PC-3 (cell line): ENCODE data around the gene CSRP2. TPM values are rescaled to one million over a fixed set of nuclear protein-coding genes. Genes with fewer than 3 reads are reported as not detected.

Experiments used
- ATAC-seq: fragments of 200-7000 bp; cut with Tn5 transposase; 2 replicates; pipeline ENCODE4 v1.9.1; 2020; ENCODE audit warnings: mild to moderate bottlenecking, moderate library complexity
- BruUV-seq: library from RNA; stranded (reverse); fragments of 400-500 nt; replicated peaks from 2 replicates; lab custom pipeline; 2021; lab: Mats Ljungman, UMichigan
- CTCF ChIA-PET: fragments of 300-600 bp; sonication (Branson Sonifier 250); formaldehyde crosslinking; loops from one replicate; lab custom pipeline; 2022; ENCODE audit warnings: antibody characterized with exemption; lab: Charles Lee
- POLR2A ChIA-PET: fragments of 300-600 bp; sonication (Branson Sonifier 250); formaldehyde crosslinking; loops from one replicate; lab custom pipeline; 2022; ENCODE audit warnings: antibody characterized with exemption; ENCODE audit not compliant: unreplicated experiment; lab: Charles Lee
- DNase-seq: peaks from one replicate; pipeline ENCODE4 v3.0.0-alpha.2; 2015
- H2AFZ ChIP-seq: fragments of 300-600 bp; sonication (generic); 2 replicates; pipeline ENCODE4 v1.6.0; 2016; ENCODE audit warnings: antibody characterized with exemption, low read length
- H3F3A ChIP-seq: fragments of 300-600 bp; sonication (generic); one replicate; pipeline ENCODE4 v1.6.0; 2017; ENCODE audit warnings: antibody characterized with exemption, low read length, control low read depth, mild to moderate bottlenecking; ENCODE audit not compliant: unreplicated experiment
- H3K27ac ChIP-seq: fragments of 300-600 bp; sonication (generic); 2 replicates; pipeline ENCODE4 v1.5.1; 2016; ENCODE audit warnings: mild to moderate bottlenecking, low read length
- H3K27me3 ChIP-seq: fragments of 300-600 bp; sonication (generic); 2 replicates; pipeline ENCODE4 v1.6.1; 2016; ENCODE audit warnings: low read length, mixed read lengths
- H3K36me3 ChIP-seq: fragments of 300-600 bp; sonication (generic); 2 replicates; pipeline ENCODE4 v1.6.1; 2016; ENCODE audit warnings: low read depth, mixed run types, low read length, mixed read lengths
- H3K4me1 ChIP-seq: fragments of 300-600 bp; sonication (generic); 2 replicates; pipeline ENCODE4 v1.5.1; 2016; ENCODE audit warnings: low read length; ENCODE audit not compliant: insufficient read depth
- H3K4me2 ChIP-seq: fragments of 300-600 bp; sonication (generic); 2 replicates; pipeline ENCODE4 v1.6.0; 2016; ENCODE audit warnings: low read length
- H3K4me3 ChIP-seq: fragments of 300-600 bp; sonication (generic); 2 replicates; pipeline ENCODE4 v1.5.1; 2016; ENCODE audit warnings: mild to moderate bottlenecking, low read length, mixed read lengths
- H3K79me2 ChIP-seq: fragments of 300-600 bp; sonication (generic); 2 replicates; pipeline ENCODE4 v1.6.1; 2017; ENCODE audit warnings: low read length, mixed read lengths
- H3K9ac ChIP-seq: fragments of 300-600 bp; sonication (generic); 2 replicates; pipeline ENCODE4 v1.6.0; 2016; ENCODE audit warnings: mild to moderate bottlenecking, low read length
- H3K9me2 ChIP-seq: fragments of 300-600 bp; sonication (generic); replicated peaks from 2 replicates; pipeline ENCODE4 v1.6.1; 2016; ENCODE audit warnings: mixed run types, low read length, mixed read lengths
- H3K9me3 ChIP-seq: fragments of 300-600 bp; sonication (generic); 2 replicates; pipeline ENCODE4 v1.6.1; 2016; ENCODE audit warnings: low read length, mixed read lengths
- H4K20me1 ChIP-seq: fragments of 300-600 bp; sonication (generic); 2 replicates; pipeline ENCODE4 v1.6.1; 2016; ENCODE audit warnings: low read length, mixed read lengths
- EZH2 ChIP-seq: fragments of 300-600 bp; sonication (generic); IDR thresholded peaks from one replicate; pipeline ENCODE4 v1.6.1; 2017; ENCODE audit warnings: antibody characterized with exemption, mild to moderate bottlenecking, low read length; ENCODE audit not compliant: unreplicated experiment
- EZH2phosphoT487 ChIP-seq: fragments of 300-600 bp; sonication (generic); IDR thresholded peaks from 2 replicates; pipeline ENCODE4 v1.6.1; 2018; ENCODE audit warnings: mild to moderate bottlenecking, antibody characterized with exemption, low read length, borderline replicate concordance
- intact Hi-C: fragments of 100-400 bp; cut with micrococcal nuclease; formaldehyde crosslinking; loops from 2 replicates; pipeline ENCODE4 v1.9.0; 2023
- total RNA-seq: library from RNA; depleted of rRNA; stranded (reverse); fragments of >200 nt; gene quantifications from 2 replicates; pipeline ENCODE4 v1.2.3, GENCODE V29; 2014
- TF ChIP-seq, protein P1 (sequence below): fragments of 300-600 bp; sonication (generic); conservative IDR thresholded peaks from 2 replicates; pipeline ENCODE4 v1.5.1; 2017; ENCODE audit warnings: antibody characterized with exemption, low read depth, mild to moderate bottlenecking, low read length

CSRP2 gene
- total RNA-seq, 1 experiment from 2014 or later: 36.3 TPM

DNA sequence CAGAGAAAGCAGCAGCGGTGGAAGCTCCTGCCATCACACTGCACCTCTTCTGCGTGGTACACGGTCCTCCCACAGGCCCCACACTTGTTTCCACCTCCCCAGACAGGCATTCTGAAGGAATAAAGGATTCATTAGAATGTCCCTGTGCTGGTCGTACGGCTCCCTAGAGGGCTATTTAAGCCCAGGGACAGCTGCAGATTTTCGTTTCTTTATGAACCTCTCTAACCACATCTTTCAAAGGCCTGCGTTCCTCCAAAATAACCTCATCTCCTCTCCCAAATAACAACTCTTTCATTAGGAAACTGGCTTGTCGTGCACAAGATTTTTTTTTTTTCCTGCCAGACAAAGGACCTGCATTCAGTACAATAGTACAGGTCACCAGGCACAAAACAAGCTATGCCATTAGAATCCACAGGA lies 12.7 kb downstream of the CSRP2 start:
- POLR2A ChIA-PET: no interaction called here
- intact Hi-C loops: no loop called here
- ATAC-seq: no peak
- Histone ChIP-seq H3K79me2 (no peaks in the 10 kb centered on the region), H3K4me3 (no peak overlapping the region), H4K20me1 (no peaks in the 10 kb centered on the region), H3K27ac (no peak overlapping the region), H3K4me1 (no peaks in the 10 kb centered on the region), H3K27me3 (no peaks in the 10 kb centered on the region), H3K36me3 (no peaks in the 10 kb centered on the region), H3K9me3 (no peaks in the 10 kb centered on the region), H2AFZ (no peak overlapping the region), H3K9me2 (no peaks in the 10 kb centered on the region), H3K4me2 (no peak overlapping the region), H3K9ac (no peak overlapping the region), H3F3A (no peaks in the 10 kb centered on the region)
- CTCF ChIA-PET: no interaction called here
- TF ChIP-seq, protein P1, sequence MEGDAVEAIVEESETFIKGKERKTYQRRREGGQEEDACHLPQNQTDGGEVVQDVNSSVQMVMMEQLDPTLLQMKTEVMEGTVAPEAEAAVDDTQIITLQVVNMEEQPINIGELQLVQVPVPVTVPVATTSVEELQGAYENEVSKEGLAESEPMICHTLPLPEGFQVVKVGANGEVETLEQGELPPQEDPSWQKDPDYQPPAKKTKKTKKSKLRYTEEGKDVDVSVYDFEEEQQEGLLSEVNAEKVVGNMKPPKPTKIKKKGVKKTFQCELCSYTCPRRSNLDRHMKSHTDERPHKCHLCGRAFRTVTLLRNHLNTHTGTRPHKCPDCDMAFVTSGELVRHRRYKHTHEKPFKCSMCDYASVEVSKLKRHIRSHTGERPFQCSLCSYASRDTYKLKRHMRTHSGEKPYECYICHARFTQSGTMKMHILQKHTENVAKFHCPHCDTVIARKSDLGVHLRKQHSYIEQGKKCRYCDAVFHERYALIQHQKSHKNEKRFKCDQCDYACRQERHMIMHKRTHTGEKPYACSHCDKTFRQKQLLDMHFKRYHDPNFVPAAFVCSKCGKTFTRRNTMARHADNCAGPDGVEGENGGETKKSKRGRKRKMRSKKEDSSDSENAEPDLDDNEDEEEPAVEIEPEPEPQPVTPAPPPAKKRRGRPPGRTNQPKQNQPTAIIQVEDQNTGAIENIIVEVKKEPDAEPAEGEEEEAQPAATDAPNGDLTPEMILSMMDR: no peak
- TF ChIP-seq EZH2 (no peak), EZH2phosphoT487 (no peak)
- DNase-seq: no peak
- no TSS peak for BruUV-seq

DNA sequence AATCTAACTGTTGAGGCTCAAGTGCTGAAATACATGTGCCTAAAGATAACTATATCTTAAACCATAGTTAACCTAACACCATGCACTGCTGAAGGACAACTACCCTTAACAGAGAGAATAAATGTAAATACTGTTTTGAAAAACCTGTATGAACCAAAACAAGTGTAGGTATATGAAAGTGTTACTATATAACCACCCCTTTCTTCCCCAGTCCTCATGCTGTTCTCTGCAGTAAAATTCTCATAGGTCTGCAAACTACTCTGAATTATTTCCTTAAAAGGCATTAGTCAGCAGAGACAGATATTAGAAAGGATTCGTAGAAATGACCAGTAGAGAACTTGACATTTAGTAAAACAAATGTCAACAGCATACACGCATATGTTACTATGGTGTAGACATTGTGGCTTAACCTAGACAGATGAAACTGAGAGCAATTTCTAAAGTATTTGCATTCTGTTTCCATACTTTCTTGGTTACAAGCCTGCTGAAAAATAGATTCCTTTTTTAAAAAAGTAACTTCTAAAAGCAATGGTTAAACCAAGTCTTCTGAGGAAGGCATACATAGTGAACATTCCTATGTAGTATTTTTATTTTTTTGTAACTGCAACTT lies 13.9 kb downstream of the CSRP2 start:
- Histone ChIP-seq H3K27ac (no peak overlapping the region), H3K9ac (no peak overlapping the region), H3K4me1 (no peaks in the 10 kb centered on the region), H3F3A (no peaks in the 10 kb centered on the region), H2AFZ (no peak overlapping the region), H3K4me3 (no peak overlapping the region), H3K9me3 (no peaks in the 10 kb centered on the region), H3K36me3 (no peaks in the 10 kb centered on the region; the same call in 1 of the 2 replicates), H3K9me2 (no peaks in the 10 kb centered on the region), H3K79me2 (no peaks in the 10 kb centered on the region), H3K27me3 (no peaks in the 10 kb centered on the region), H4K20me1 (no peaks in the 10 kb centered on the region), H3K4me2 (no peak overlapping the region)
- no peak for TF ChIP-seq EZH2
- TF ChIP-seq, protein P1: no peak
- TF ChIP-seq EZH2phosphoT487: no peak
- ATAC-seq: no peak
- no TSS peak for BruUV-seq
- DNase-seq: no peak
- POLR2A ChIA-PET: no interaction called here
- intact Hi-C loops: no loop called here
- CTCF ChIA-PET: no interaction called here

DNA sequence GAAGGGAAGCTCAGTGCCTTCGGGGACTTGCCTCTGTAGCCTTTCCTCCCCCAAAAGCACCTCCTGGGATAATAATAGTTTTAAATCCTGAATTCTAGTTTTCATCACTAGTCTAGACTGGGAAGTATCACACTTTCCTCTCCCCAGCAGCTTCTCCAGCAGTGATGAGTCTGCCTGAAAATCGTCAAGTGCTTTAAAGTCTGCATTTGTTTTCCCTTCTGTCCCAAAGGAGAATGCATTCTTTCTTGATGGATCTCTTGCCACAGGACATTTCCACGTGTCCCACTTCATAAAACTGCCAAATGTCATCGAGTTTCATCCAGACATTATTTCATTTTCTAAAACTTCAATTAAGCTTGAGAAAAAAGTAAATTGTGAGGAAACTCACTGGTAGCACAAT lies 15.0 kb downstream of the CSRP2 start:
- no peak overlapping the region for H3K4me2 ChIP-seq
- TF ChIP-seq EZH2 (no peak), EZH2phosphoT487 (no peak)
- TF ChIP-seq, protein P1: no peak
- H2AFZ ChIP-seq: no peak overlapping the region
- H3K9me3 ChIP-seq: no peaks in the 10 kb centered on the region
- H3F3A ChIP-seq: no peaks in the 10 kb centered on the region
- ATAC-seq (no peak), DNase-seq (no peak)
- intact Hi-C loops: no loop called here
- ChIA-PET POLR2A (no interaction called here), CTCF (no interaction called here)
- H3K27ac ChIP-seq: no peak overlapping the region
- no peak overlapping the region for H3K4me3 ChIP-seq
- H3K36me3 ChIP-seq: no peaks in the 10 kb centered on the region; the same call in 1 of the 2 replicates
- BruUV-seq: no TSS peak
- no peaks in the 10 kb centered on the region for H3K4me1 ChIP-seq
- no peaks in the 10 kb centered on the region for H3K9me2 ChIP-seq
- no peaks in the 10 kb centered on the region for H4K20me1 ChIP-seq
- H3K79me2 ChIP-seq: no peaks in the 10 kb centered on the region
- H3K9ac ChIP-seq: no peak overlapping the region
- H3K27me3 ChIP-seq: no peaks in the 10 kb centered on the region
